ENCODE data around the gene ARHGEF28.

The ARHGEF28 gene

GRCh38 chr5:73637565-73637964, 11.6 kb downstream of the ARHGEF28 start:
- Histone ChIP-seq H3K9ac (ENCODE audit: low read depth, low read length) (no peak overlapping the region), H3K36me3 (ENCODE audit: insufficient read depth, low read length) (no peaks in the 10 kb centered on the region), H3K4me2 (ENCODE audit: insufficient read depth, low read length) (no peak overlapping the region), H2AFZ (ENCODE audit: low read depth, low read length) (no peak overlapping the region), H3K27ac (ENCODE audit: low read length) (no peak overlapping the region), H3K4me1 (ENCODE audit: insufficient read depth, low read length) (no peaks in the 10 kb centered on the region), H3K79me2 (ENCODE audit: insufficient read depth, low read length) (no peaks in the 10 kb centered on the region), H3K9me3 (ENCODE audit: insufficient read depth, low read length, severe bottlenecking) (no peaks in the 10 kb centered on the region), H3K27me3 (ENCODE audit: insufficient read depth, low read length, poor library complexity) (peaks cover 18% of the 10 kb centered on the region), H4K20me1 (ENCODE audit: insufficient read depth, low read length) (no peaks in the 10 kb centered on the region), H3K4me3 (ENCODE audit: low read depth in 1 of 2, low read length in 2 of 2) (no peak overlapping the region)
- no peak for DNase-seq
- no peak for TF ChIP-seq CTCF (IDR thresholded peaks at IDR 0.05; ENCODE audit: borderline replicate concordance, extremely low read depth, low read length, poor library complexity, severe bottlenecking)
- TF ChIP-seq EZH2 (IDR thresholded peaks at IDR 0.05; ENCODE audit: borderline replicate concordance, low read depth, low read length, severe bottlenecking) = no peak
- no peak for ATAC-seq (ENCODE audit: insufficient read depth, low read depth)

- Histone ChIP-seq H3K27ac (ENCODE audit: low read length) (no peak overlapping the region), H3K9ac (ENCODE audit: low read depth, low read length) (no peak overlapping the region), H3K4me3 (ENCODE audit: low read depth in 1 of 2, low read length in 2 of 2) (no peak overlapping the region), H3K79me2 (ENCODE audit: insufficient read depth, low read length) (no peaks in the 10 kb centered on the region), H3K9me3 (ENCODE audit: insufficient read depth, low read length, severe bottlenecking) (no peaks in the 10 kb centered on the region), H2AFZ (ENCODE audit: low read depth, low read length) (no peak overlapping the region), H3K4me2 (ENCODE audit: insufficient read depth, low read length) (no peak overlapping the region), H3K4me1 (ENCODE audit: insufficient read depth, low read length) (no peaks in the 10 kb centered on the region), H4K20me1 (ENCODE audit: insufficient read depth, low read length) (no peaks in the 10 kb centered on the region), H3K36me3 (ENCODE audit: insufficient read depth, low read length) (no peaks in the 10 kb centered on the region), H3K27me3 (ENCODE audit: insufficient read depth, low read length, poor library complexity) (peaks cover 18% of the 10 kb centered on the region)
- ATAC-seq (ENCODE audit: insufficient read depth, low read depth) (no peak), DNase-seq (no peak)
- TF ChIP-seq EZH2 (IDR thresholded peaks at IDR 0.05; ENCODE audit: borderline replicate concordance, low read depth, low read length, severe bottlenecking) (no peak), CTCF (IDR thresholded peaks at IDR 0.05; ENCODE audit: borderline replicate concordance, extremely low read depth, low read length, poor library complexity, severe bottlenecking) (no peak)
Observed at GRCh38 chr5:73638344-73639095, 12.5 kb downstream of the ARHGEF28 start.

- Histone ChIP-seq H2AFZ (ENCODE audit: low read depth, low read length) (no peak overlapping the region), H3K27me3 (ENCODE audit: insufficient read depth, low read length, poor library complexity) (peaks cover 18% of the 10 kb centered on the region), H3K9ac (ENCODE audit: low read depth, low read length) (no peak overlapping the region), H3K27ac (ENCODE audit: low read length) (no peak overlapping the region), H3K9me3 (ENCODE audit: insufficient read depth, low read length, severe bottlenecking) (no peaks in the 10 kb centered on the region), H4K20me1 (ENCODE audit: insufficient read depth, low read length) (no peaks in the 10 kb centered on the region), H3K36me3 (ENCODE audit: insufficient read depth, low read length) (no peaks in the 10 kb centered on the region), H3K4me3 (ENCODE audit: low read depth in 1 of 2, low read length in 2 of 2) (no peak overlapping the region), H3K4me2 (ENCODE audit: insufficient read depth, low read length) (no peak overlapping the region), H3K79me2 (ENCODE audit: insufficient read depth, low read length) (no peaks in the 10 kb centered on the region), H3K4me1 (ENCODE audit: insufficient read depth, low read length) (no peaks in the 10 kb centered on the region)
- no peak for DNase-seq
- no peak for TF ChIP-seq EZH2 (IDR thresholded peaks at IDR 0.05; ENCODE audit: borderline replicate concordance, low read depth, low read length, severe bottlenecking)
- no peak for TF ChIP-seq CTCF (IDR thresholded peaks at IDR 0.05; ENCODE audit: borderline replicate concordance, extremely low read depth, low read length, poor library complexity, severe bottlenecking)
- no peak for ATAC-seq (ENCODE audit: insufficient read depth, low read depth)
Observed at GRCh38 chr5:73640861-73641320, 14.9 kb downstream of the ARHGEF28 start.

All from DND-41 (cell line).